HUES6 (cell line): ENCODE results near the gene RPL4.
"Not testable (repeated sequence)": the region's sequence is repeated elsewhere in the genome, so short reads cannot be mapped to it uniquely, and the experiment has no call there.

ENCODE experiments used
- H3K27ac ChIP-seq: 2 replicates; pipeline ENCODE4 v1.7.0; 2013; ENCODE audit warnings: low read depth, mild to moderate bottlenecking, low read length, inconsistent platforms
- H3K27me3 ChIP-seq: 2 replicates; pipeline ENCODE4 v1.6.1; 2013; ENCODE audit warnings: low read length; ENCODE audit not compliant: control insufficient read depth, insufficient read depth
- H3K36me3 ChIP-seq: 2 replicates; pipeline ENCODE4 v1.6.1; 2013; ENCODE audit warnings: low read length; ENCODE audit not compliant: control insufficient read depth, insufficient read depth
- H3K4me1 ChIP-seq: 2 replicates; pipeline ENCODE4 v1.6.1; 2013; ENCODE audit warnings: low read length; ENCODE audit not compliant: control insufficient read depth, insufficient read depth
- H3K4me3 ChIP-seq: 2 replicates; pipeline ENCODE4 v1.5.1; 2013; ENCODE audit warnings: low read depth, low read length
- H3K9ac ChIP-seq: one replicate; pipeline ENCODE4 v1.6.1; 2013; ENCODE audit warnings: mild to moderate bottlenecking, low read length
- H3K9me3 ChIP-seq: 2 replicates; pipeline ENCODE4 v1.6.1; 2013; ENCODE audit warnings: low read depth, low read length; ENCODE audit not compliant: control insufficient read depth, insufficient read depth

RPL4 gene

DNA sequence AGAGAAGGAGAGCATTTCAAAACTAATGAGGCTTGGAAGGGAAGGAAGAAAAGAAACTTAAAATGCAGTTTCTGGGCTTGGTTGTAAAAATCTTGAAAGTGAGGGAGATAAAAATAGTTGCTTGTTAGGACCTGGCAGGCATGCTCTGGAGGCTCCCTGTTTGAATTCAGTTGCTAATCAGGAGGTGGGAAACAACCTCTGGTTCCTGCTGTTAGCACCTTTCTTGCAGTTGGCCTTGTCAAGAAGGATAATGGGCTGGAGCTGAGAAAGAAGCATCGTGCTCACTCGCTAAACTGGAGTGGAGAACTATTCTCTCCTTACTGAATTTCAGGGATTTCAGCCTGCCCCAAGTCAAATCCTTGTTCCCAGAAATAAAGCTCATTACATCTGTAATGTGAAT lies 30.5 kb downstream of the RPL4 start:
- H3K27ac ChIP-seq, result peak overlapping the region; percentile 83
- peak overlapping the region; percentile 24 for H3K9ac ChIP-seq
- H3K36me3 ChIP-seq, result no peaks in the 10 kb centered on the region
- H3K9me3 ChIP-seq, result no peaks in the 10 kb centered on the region
- H3K27me3 ChIP-seq, result no peaks in the 10 kb centered on the region
- H3K4me1 ChIP-seq, result peaks cover 74% of the 10 kb centered on the region
- H3K4me3 ChIP-seq, result peak overlapping the region; percentile 15; the same call in 1 of the 2 replicates

DNA sequence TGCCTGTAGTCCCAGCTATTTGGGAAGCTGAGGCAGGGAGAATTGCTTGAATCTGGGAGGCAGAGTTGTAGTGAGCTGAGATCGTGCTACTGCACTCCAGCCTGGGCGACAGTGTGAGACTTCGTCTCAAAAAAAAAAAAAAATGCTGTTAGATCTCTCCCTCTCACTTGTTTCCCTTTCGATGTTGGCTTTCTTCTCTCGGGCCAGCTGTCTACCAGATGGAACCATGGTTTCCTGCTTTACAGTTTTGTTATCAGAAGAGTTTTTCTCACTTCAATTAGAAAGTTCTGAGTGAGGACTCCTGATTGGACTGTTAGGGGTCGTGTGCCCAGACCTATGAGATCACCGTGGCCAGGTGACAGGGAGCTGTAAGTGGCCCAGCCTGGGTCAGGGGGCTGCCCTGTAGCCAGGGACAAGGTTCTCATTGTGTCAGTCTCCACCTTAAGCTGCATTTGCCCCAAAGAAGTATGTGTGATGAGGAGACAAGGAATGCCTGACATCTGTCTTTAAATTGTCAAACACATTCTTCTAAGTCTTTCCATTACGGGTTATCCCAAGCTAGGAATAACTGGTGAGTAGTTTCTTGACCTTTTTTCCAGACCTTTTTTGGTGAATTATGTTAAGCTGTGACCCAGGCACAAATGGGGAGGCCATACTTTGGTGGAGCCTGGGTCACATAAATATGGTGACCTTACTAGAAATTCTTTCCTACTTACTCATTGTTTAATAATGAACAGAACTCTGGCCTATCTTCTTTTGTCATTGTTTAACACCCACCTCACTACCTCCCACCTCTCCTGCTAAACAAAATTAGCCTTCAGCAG lies 32.3 kb downstream of the RPL4 start:
- no peaks in the 10 kb centered on the region for H3K27me3 ChIP-seq
- H3K9me3 ChIP-seq, result no peaks in the 10 kb centered on the region
- H3K27ac ChIP-seq, result peak overlapping the region; percentile 83
- H3K4me3 ChIP-seq, result peak overlapping the region; percentile 22; the same call in 1 of the 2 replicates
- peaks cover 4% of the 10 kb centered on the region for H3K36me3 ChIP-seq
- H3K4me1 ChIP-seq, result peaks cover 74% of the 10 kb centered on the region
- H3K9ac ChIP-seq, result peak overlapping the region; percentile 54

DNA sequence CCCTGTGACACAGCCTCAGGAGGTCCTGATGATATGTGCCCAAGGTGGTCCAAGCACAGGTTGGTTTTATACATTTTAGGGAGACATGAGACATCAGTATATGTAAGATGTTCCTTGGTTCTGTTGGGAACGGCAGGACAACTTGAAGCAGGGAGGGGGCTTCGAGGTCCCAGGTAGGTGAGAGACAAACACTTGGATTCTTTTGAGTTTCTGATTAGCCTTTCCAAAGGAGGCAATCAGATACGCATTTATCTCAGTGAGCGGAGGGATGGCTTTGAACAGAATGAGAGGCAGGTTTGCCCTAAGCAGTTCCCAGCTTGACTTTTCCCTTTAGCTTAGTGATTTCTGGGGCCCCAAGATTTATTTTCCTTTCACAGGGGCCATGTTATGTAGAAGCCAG lies 33.8 kb downstream of the RPL4 start:
- Histone ChIP-seq H3K4me1 (peaks cover 60% of the 10 kb centered on the region), H3K9ac (peak overlapping the region; percentile 34), H3K27ac (peak overlapping the region; percentile 81; the same call in 1 of the 2 replicates)
- not testable (repeated sequence) for H3K9me3 ChIP-seq, H3K4me3 ChIP-seq, H3K36me3 ChIP-seq, H3K27me3 ChIP-seq

- Histone ChIP-seq H3K4me1 (peaks cover 40% of the 10 kb centered on the region), H3K36me3 (peaks cover 13% of the 10 kb centered on the region), H3K9me3 (0 out of 2 replicates have a peak, but pooled peaks cover 14% of the 10 kb centered on the region)
- not testable (repeated sequence) for H3K27me3 ChIP-seq, H3K4me3 ChIP-seq, H3K9ac ChIP-seq, H3K27ac ChIP-seq
These were observed 37.3 kb downstream of the RPL4 start for GRCh38 chr15:66467162-66468040.

- H3K27me3 ChIP-seq, H3K9ac ChIP-seq, H3K4me3 ChIP-seq, H3K27ac ChIP-seq: not testable (repeated sequence)
- H3K9me3 ChIP-seq, result 0 out of 2 replicates have a peak, but pooled peaks cover 14% of the 10 kb centered on the region
- H3K4me1 ChIP-seq, result peaks cover 31% of the 10 kb centered on the region
- peaks cover 13% of the 10 kb centered on the region for H3K36me3 ChIP-seq
These were observed 39.4 kb downstream of the RPL4 start for GRCh38 chr15:66465294-66465693.

- no peak overlapping the region for H3K9ac ChIP-seq
- 0 out of 2 replicates have a peak, but pooled peaks cover 14% of the 10 kb centered on the region for H3K9me3 ChIP-seq
- peak overlapping the region; percentile 1; the same call in 1 of the 2 replicates for H3K27ac ChIP-seq
- no peaks in the 10 kb centered on the region for H3K27me3 ChIP-seq
- H3K4me3 ChIP-seq, result no peak overlapping the region
- H3K36me3 ChIP-seq, result peaks cover 9% of the 10 kb centered on the region
- peaks cover 22% of the 10 kb centered on the region for H3K4me1 ChIP-seq
These were observed 42.0 kb downstream of the RPL4 start for GRCh38 chr15:66462627-66463026.

- H3K4me1 ChIP-seq, result peaks cover 22% of the 10 kb centered on the region
- no peak overlapping the region for H3K9ac ChIP-seq
- no peaks in the 10 kb centered on the region for H3K27me3 ChIP-seq
- H3K4me3 ChIP-seq, result no peak overlapping the region
- H3K36me3 ChIP-seq, result peaks cover 9% of the 10 kb centered on the region
- H3K27ac ChIP-seq, result 0 out of 2 replicates have a peak overlapping the region, but pooled peaks have one; percentile 18
- H3K9me3 ChIP-seq, result 0 out of 2 replicates have a peak, but pooled peaks cover 14% of the 10 kb centered on the region
These were observed 42.7 kb downstream of the RPL4 start for GRCh38 chr15:66461917-66462316.

- H3K9ac ChIP-seq, H3K4me3 ChIP-seq, H3K9me3 ChIP-seq, H3K27ac ChIP-seq, H3K27me3 ChIP-seq: not testable (repeated sequence)
- Histone ChIP-seq H3K4me1 (peaks cover 22% of the 10 kb centered on the region), H3K36me3 (peaks cover 11% of the 10 kb centered on the region)
These were observed 43.4 kb downstream of the RPL4 start for GRCh38 chr15:66461294-66461693.

DNA sequence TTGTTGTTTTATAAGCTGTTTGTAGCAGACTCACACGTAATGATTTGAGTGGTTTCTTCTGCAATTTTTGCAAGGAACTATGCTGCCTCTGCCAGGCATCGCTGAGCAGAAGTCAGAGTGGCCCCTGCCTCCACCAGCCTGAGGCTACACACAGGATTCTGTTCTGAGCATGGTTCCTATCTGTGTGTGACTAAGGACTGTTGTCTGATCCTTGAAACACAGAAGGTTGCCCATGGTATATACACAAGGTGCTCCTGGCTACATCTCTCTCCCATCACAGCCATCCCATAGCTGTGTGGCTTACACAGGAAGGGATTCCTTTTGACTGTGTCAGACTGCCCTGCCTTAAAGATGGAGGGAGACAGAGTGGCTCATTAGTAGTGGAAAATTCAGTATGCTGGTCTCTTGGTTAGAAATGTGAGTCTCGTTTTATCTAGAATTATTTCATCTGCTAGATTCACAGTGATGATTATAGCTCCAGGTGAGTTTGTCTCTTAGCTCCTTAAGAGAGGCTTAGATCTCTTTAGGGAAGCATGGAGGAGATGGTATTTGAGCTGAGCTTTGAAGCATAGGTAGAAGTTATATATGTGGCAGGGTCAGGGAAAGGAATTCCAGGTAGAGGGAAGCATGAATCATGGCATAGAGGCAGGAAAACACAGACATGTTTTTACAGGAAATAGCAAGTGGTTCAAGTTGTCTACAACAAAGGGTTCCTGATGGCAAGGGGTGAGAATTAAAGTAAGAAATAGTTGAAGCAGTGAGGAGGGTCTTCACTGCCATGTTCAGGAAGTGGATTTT lies 44.6 kb downstream of the RPL4 start:
- Histone ChIP-seq H3K4me3 (no peak overlapping the region), H3K9ac (no peak overlapping the region), H3K36me3 (peaks cover 11% of the 10 kb centered on the region), H3K4me1 (peaks cover 22% of the 10 kb centered on the region), H3K9me3 (0 out of 2 replicates have a peak, but pooled peaks cover 2% of the 10 kb centered on the region), H3K27ac (no peak overlapping the region), H3K27me3 (no peaks in the 10 kb centered on the region)

GRCh38 chr15:66456211-66456610 lies 48.4 kb downstream of the RPL4 start:
- H3K4me1 ChIP-seq, result no peaks in the 10 kb centered on the region; the same call in 1 of the 2 replicates

More at GRCh38 chr15:66456211-66456610, 48.4 kb downstream of the RPL4 start:
- Histone ChIP-seq H3K9ac (no peak overlapping the region), H3K4me3 (no peak overlapping the region), H3K27ac (no peak overlapping the region), H3K36me3 (peaks cover 18% of the 10 kb centered on the region), H3K9me3 (no peaks in the 10 kb centered on the region), H3K27me3 (no peaks in the 10 kb centered on the region)
